Measurements from ENCODE around the gene EVA1B. TPM values are rescaled to one million over a fixed set of nuclear protein-coding genes. Genes with fewer than 3 reads are reported as not detected.

Gene EVA1B
- total RNA-seq, 2 experiments from 2014 or later, result 5.8 to 6.5 TPM

DNA sequence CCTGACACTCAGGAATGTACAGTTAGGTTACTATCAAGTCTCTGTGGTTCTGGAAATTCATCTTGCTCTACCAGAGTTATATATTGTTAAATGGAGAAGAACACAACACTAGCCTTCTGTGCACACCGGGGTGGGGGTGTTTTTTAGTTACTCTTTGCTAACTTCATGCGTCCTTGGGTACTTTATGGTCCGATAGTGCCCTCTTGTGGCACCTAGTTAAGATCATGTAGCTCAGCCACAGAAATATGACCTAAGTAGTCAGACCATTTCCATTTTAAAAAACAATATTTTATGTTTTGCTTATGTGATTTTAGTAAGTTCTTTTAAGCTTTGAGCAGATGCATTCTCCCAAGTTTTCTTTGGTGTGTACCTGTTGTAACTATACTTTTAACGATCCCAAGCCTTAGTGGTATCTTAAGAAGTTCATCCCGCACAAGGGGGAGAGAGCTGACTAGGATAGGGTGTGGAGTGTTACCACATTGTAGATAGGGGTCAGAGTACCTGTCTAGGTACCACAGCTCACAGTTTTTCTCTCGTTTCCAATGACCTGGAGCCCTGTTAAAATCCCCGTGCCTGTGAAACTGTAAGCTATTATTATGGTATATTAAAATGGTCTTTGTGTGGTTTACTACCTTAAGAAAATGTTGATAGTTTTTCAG is 37.9 kb downstream of the EVA1B start:
- peaks cover 57% of the 10 kb centered on the region for H3K36me3 Mint-ChIP-seq (ENCODE audit: low read depth)

DNA sequence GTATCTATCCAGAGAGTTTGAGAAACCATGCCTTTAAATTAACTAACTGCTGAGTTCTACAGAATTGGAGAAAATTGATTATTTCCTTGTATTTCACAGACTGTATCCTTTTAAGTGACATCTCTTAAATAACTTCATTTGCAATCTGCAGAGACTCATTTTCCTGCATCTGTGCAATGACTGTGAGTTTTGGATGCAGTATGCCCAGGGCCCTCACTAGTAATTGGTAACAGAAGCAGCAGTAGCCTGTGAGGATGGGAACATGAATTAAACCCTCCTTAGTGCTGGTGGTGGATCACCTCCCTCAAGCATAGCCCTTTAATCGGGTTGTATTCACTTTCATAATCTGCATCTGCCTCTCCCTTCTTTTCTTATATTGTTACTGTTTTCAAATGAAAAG is 38.9 kb downstream of the EVA1B start:
- TF ChIP-seq, protein P1, sequence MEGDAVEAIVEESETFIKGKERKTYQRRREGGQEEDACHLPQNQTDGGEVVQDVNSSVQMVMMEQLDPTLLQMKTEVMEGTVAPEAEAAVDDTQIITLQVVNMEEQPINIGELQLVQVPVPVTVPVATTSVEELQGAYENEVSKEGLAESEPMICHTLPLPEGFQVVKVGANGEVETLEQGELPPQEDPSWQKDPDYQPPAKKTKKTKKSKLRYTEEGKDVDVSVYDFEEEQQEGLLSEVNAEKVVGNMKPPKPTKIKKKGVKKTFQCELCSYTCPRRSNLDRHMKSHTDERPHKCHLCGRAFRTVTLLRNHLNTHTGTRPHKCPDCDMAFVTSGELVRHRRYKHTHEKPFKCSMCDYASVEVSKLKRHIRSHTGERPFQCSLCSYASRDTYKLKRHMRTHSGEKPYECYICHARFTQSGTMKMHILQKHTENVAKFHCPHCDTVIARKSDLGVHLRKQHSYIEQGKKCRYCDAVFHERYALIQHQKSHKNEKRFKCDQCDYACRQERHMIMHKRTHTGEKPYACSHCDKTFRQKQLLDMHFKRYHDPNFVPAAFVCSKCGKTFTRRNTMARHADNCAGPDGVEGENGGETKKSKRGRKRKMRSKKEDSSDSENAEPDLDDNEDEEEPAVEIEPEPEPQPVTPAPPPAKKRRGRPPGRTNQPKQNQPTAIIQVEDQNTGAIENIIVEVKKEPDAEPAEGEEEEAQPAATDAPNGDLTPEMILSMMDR (IDR thresholded peaks at IDR 0.05), result no peak
- Mint-ChIP-seq H3K27me3 (no peaks in the 10 kb centered on the region), H3K9me3 (no peaks in the 10 kb centered on the region), H3K4me3 (no peak overlapping the region), H3K27ac (peak overlapping the region; percentile 14), H3K36me3 (ENCODE audit: low read depth) (peaks cover 48% of the 10 kb centered on the region), H3K4me1 (ENCODE audit: low read depth) (peaks cover 42% of the 10 kb centered on the region)
- ChIA-PET CTCF (interaction anchor here (1.4 to 2.9 kb wide), 8 partner anchors 16 to 192 kb away, joined by 3 to 26 read pairs (median 7); no protein-coding TSS in a partner anchor), POLR2A (no interaction called here)
- intact Hi-C loops (cut with micrococcal nuclease), result loop anchor here (10.0 kb wide), 1 partner anchor 190 kb away; no protein-coding TSS in a partner anchor
- ATAC-seq, result no peak
- DNase-seq, result no peak

More for the DNA sequence above, 37.9 kb downstream of the EVA1B start:
- H3K27ac Mint-ChIP-seq, result peak overlapping the region; percentile 58
- intact Hi-C loops (cut with micrococcal nuclease), result loop anchor here (5.0 to 10.0 kb wide), 2 partner anchors 133 to 191 kb away; no protein-coding TSS in a partner anchor
- H3K9me3 Mint-ChIP-seq, result no peaks in the 10 kb centered on the region
- peak; percentile 86 for DNase-seq
- peaks cover 32% of the 10 kb centered on the region for H3K4me1 Mint-ChIP-seq (ENCODE audit: low read depth)
- H3K27me3 Mint-ChIP-seq, result no peaks in the 10 kb centered on the region
- no peak overlapping the region for H3K4me3 Mint-ChIP-seq
- TF ChIP-seq, protein P1 (IDR thresholded peaks at IDR 0.05), result peak; percentile 76
- POLR2A ChIA-PET, result interaction anchor here (0.6 to 1.3 kb wide), 5 partner anchors 21 to 135 kb away, joined by 3 to 7 read pairs (median 4); partner anchors contain the start of genes MAP7D1, SH3D21 and THRAP3
- CTCF ChIA-PET, result interaction anchor here (0.7 to 3.0 kb wide), 53 partner anchors 9 to 216 kb away, joined by 3 to 55 read pairs (median 4); partner anchors contain the start of genes MAP7D1, SH3D21, THRAP3 and TRAPPC3
- ATAC-seq, result peak; percentile 86

DNA sequence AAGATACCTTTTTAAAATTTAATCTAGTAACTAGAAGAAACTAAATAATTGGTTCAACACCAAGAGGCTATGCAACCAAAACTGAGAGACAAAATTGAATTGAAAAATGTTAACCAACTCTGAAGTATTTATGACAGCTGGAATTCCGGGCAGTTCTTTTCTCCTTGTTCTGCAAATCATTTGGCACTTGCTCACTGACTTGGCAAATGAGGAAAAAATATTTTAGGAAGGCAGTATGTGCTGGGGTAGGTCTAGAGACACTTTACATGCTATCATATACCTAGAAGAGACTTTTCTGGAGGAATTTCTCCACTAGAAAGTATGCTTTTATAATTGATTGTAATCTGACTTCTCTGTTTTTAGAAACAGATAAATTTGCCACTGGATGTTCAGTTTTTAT is 39.4 kb downstream of the EVA1B start:
- H3K27ac Mint-ChIP-seq, result peak overlapping the region; percentile 67
- no peaks in the 10 kb centered on the region for H3K27me3 Mint-ChIP-seq
- intact Hi-C loops (cut with micrococcal nuclease), result loop anchor here (10.0 kb wide), 1 partner anchor 189 kb away; no protein-coding TSS in a partner anchor
- H3K4me1 Mint-ChIP-seq (ENCODE audit: low read depth), result peaks cover 45% of the 10 kb centered on the region
- no peak overlapping the region for H3K4me3 Mint-ChIP-seq
- TF ChIP-seq, protein P1 (IDR thresholded peaks at IDR 0.05), result no peak
- no peaks in the 10 kb centered on the region for H3K9me3 Mint-ChIP-seq
- ChIA-PET POLR2A (no interaction called here), CTCF (interaction anchor here (1.6 to 3.6 kb wide), 4 partner anchors 56 to 149 kb away, joined by 3 to 18 read pairs (median 13); partner anchors contain the start of gene TRAPPC3)
- no peak for ATAC-seq
- H3K36me3 Mint-ChIP-seq (ENCODE audit: low read depth), result peaks cover 45% of the 10 kb centered on the region
- no peak for DNase-seq

DNA sequence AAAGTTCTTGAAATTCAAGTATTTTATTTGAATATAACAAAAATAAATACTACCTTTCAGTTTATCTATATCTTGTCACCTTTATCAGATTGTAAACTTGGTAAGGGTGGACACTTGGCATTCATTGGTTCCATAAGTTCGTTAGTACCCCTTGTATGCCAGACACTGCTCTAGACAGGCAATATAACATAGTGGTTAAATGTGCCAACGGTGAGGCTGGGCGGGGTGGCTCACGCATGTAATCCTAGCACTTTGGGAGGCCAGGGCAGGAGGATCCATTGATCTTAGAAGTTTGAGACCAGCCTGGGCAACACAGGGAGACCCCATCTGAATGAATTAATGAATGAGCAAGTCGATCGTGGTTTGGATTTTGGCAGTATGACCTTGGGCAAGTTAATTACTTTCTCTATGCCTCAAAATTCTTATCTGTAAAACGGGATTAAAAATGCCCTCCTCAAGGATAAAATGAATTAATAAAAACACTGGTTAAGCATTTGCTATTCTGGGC is 43.6 kb downstream of the EVA1B start:
- H3K27ac Mint-ChIP-seq, result peak overlapping the region; percentile 88
- intact Hi-C loops (cut with micrococcal nuclease), result loop anchor here (10.0 kb wide), 1 partner anchor 185 kb away; no protein-coding TSS in a partner anchor
- POLR2A ChIA-PET, result interaction anchor here (1.0 kb wide), 1 partner anchor 10 kb away, joined by 3 read pairs; no protein-coding TSS in a partner anchor
- CTCF ChIA-PET, result interaction anchor here (1.0 to 2.6 kb wide), 5 partner anchors 11 to 130 kb away, joined by 3 to 10 read pairs (median 4); partner anchors contain the start of genes THRAP3 and TRAPPC3
- H3K4me1 Mint-ChIP-seq (ENCODE audit: low read depth), result peaks cover 37% of the 10 kb centered on the region
- no peaks in the 10 kb centered on the region for H3K9me3 Mint-ChIP-seq
- peaks cover 16% of the 10 kb centered on the region for H3K36me3 Mint-ChIP-seq (ENCODE audit: low read depth)
- TF ChIP-seq, protein P1 (IDR thresholded peaks at IDR 0.05), result no peak
- H3K27me3 Mint-ChIP-seq, result no peaks in the 10 kb centered on the region
- no peak for ATAC-seq
- H3K4me3 Mint-ChIP-seq, result no peak overlapping the region
- no peak for DNase-seq

All from activated CD8-positive, alpha-beta T cell treated with anti-CD3 and anti-CD28 coated beads for 36 hours (primary cell).